ENCODE data around the gene RBM28. TPM values are rescaled to one million over a fixed set of nuclear protein-coding genes. Genes with fewer than 3 reads are reported as not detected.

Gene RBM28
- total RNA-seq, 1 donor from 2014 or later = 77.0 TPM

DNA sequence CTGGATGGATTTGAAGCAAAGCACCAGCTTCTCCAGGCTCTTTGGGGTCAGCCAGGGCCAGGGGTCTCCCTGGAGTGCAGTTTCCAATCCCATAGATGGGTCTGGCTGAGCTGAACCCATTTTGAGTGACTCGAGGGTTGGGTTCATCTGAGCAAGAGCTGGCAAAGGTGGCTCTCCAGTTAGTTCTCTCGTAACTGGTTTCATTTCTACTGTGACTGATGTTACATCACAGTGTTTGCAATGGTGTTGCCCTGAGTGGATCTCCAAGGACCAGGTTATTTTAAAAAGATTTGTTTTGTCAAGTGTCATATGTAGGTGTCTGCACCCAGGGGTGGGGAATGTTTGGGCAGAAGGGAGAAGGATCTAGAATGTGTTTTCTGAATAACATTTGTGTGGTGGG is 88.4 kb downstream of the RBM28 start:
- no peak overlapping the region for H3K4me3 Mint-ChIP-seq
- no peaks in the 10 kb centered on the region for H3K4me1 Mint-ChIP-seq (ENCODE audit: low read depth)
- H3K27me3 Mint-ChIP-seq (ENCODE audit: insufficient read depth) = peaks cover 7% of the 10 kb centered on the region
- no peaks in the 10 kb centered on the region for H3K9me3 Mint-ChIP-seq
- no peak for DNase-seq (ENCODE audit: low spot score)
- no peaks in the 10 kb centered on the region for H3K36me3 Mint-ChIP-seq (ENCODE audit: low read depth)
- intact Hi-C loops (cut with micrococcal nuclease) = no loop called here
- no peak overlapping the region for H3K27ac Mint-ChIP-seq

DNA sequence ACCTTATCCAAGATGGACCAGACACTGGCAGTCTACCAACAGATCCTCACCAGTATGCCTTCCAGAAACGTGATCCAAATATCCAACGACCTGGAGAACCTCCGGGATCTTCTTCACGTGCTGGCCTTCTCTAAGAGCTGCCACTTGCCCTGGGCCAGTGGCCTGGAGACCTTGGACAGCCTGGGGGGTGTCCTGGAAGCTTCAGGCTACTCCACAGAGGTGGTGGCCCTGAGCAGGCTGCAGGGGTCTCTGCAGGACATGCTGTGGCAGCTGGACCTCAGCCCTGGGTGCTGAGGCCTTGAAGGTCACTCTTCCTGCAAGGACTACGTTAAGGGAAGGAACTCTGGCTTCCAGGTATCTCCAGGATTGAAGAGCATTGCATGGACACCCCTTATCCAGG is 89.2 kb downstream of the RBM28 start:
- intact Hi-C loops (cut with micrococcal nuclease) = no loop called here
- Mint-ChIP-seq H3K9me3 (no peaks in the 10 kb centered on the region), H3K36me3 (ENCODE audit: low read depth) (no peaks in the 10 kb centered on the region), H3K4me1 (ENCODE audit: low read depth) (no peaks in the 10 kb centered on the region), H3K27ac (no peak overlapping the region), H3K27me3 (ENCODE audit: insufficient read depth) (peaks cover 7% of the 10 kb centered on the region), H3K4me3 (no peak overlapping the region)
- no peak for DNase-seq (ENCODE audit: low spot score)

DNA sequence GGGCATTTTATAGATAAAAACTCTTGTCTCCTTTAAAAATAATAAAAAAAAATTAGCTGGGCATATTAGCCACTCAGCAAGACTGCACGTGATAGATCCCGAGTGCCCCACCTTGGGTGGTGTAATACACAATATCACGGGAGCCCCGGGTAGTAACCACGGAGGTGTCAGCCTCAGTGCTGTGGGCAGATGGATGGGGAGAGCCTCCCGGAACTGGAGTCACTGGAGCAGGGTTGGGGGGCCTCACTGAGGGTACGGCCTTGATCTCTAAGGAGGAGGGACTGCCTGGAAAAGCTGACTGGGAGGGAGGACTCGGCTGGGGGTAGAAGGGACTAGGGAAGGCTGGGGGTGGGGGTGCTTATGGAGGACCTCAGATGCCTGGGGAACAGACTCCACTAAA is 90.0 kb downstream of the RBM28 start:
- Mint-ChIP-seq H3K36me3 (ENCODE audit: low read depth) (no peaks in the 10 kb centered on the region), H3K4me1 (ENCODE audit: low read depth) (no peaks in the 10 kb centered on the region), H3K27ac (no peak overlapping the region), H3K4me3 (no peak overlapping the region), H3K9me3 (no peaks in the 10 kb centered on the region), H3K27me3 (ENCODE audit: insufficient read depth) (peaks cover 7% of the 10 kb centered on the region)
- intact Hi-C loops (cut with micrococcal nuclease) = no loop called here
- no peak for DNase-seq (ENCODE audit: low spot score)

DNA sequence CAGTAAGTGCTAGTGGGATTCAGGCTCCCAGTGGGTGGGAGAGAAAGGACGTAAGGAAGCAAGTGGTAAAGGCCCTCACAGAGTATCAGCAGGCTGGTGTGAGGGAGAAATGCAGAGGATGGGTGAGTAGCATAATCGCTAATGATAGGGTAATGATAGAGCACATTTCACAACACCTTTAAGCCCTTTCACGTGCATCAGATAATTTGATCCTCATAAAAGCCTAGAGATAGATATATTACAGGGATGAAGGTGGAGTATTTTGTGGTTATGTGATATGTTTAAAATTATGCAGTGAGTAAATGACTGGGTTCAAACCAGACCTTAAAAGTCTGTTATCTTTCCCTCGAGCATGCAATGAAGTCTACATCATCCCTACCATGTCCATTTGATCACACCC is 92.4 kb downstream of the RBM28 start:
- Mint-ChIP-seq H3K9me3 (no peaks in the 10 kb centered on the region), H3K36me3 (ENCODE audit: low read depth) (no peaks in the 10 kb centered on the region), H3K4me1 (ENCODE audit: low read depth) (no peaks in the 10 kb centered on the region), H3K27ac (no peak overlapping the region), H3K27me3 (ENCODE audit: insufficient read depth) (peaks cover 7% of the 10 kb centered on the region), H3K4me3 (no peak overlapping the region)
- intact Hi-C loops (cut with micrococcal nuclease) = no loop called here
- no peak for DNase-seq (ENCODE audit: low spot score)

Other genes with a start within 250 kb of the RBM28 start
- not detected in 2 replicates for gene LEP, start 102.6 kb downstream of the RBM28 start, total RNA-seq
- 0.10 and 0.21 TPM in 2 replicates for gene PRRT4, start 17.8 kb upstream of the RBM28 start, total RNA-seq
- 91.7 and 95.8 TPM in 2 replicates for gene IMPDH1, start 66.1 kb upstream of the RBM28 start, total RNA-seq
- 53.7 and 56.9 TPM in 2 replicates for gene HILPDA, start 112.0 kb upstream of the RBM28 start, total RNA-seq
- gene METTL2B, start 132.8 kb upstream of the RBM28 start, total RNA-seq = 63.0 and 64.9 TPM in 2 replicates